HepG2 (cell line): Measurements from ENCODE around the gene SKI. TPM values are rescaled to one million over a fixed set of nuclear protein-coding genes. Genes with fewer than 3 reads are reported as not detected.

ENCODE experiments used
- ADNP ChIP-seq: sonication (generic); formaldehyde crosslinking; IDR thresholded peaks from 2 replicates; pipeline ENCODE4 v1.4.0; 2020; ENCODE audit warnings: missing genetic modification reagents
- ASH2L ChIP-seq: fragments of 300-600, 200-600 bp; sonication (generic); IDR thresholded peaks from 2 replicates; pipeline ENCODE4 v1.7.0; 2017; ENCODE audit warnings: low read depth, mild to moderate bottlenecking, moderate library complexity, mixed read lengths, low read length; ENCODE audit not compliant: insufficient read length
- ATRX ChIP-seq: sonication (generic); formaldehyde crosslinking; IDR thresholded peaks from 2 replicates; pipeline ENCODE4 v1.4.0; 2020; ENCODE audit warnings: missing genetic modification reagents, borderline replicate concordance
- FOSL2 ChIP-seq: sonication (generic); formaldehyde crosslinking; IDR thresholded peaks from 2 replicates; pipeline ENCODE4 v1.4.0; 2020; ENCODE audit warnings: missing genetic modification reagents
- FOXO4 ChIP-seq: sonication (generic); formaldehyde crosslinking; conservative IDR thresholded peaks from 2 replicates; pipeline ENCODE4 v1.8.1; 2023; ENCODE audit warnings: missing genetic modification reagents
- FOXP1 ChIP-seq, 2 experiments: fragments of 450-650 bp in 1 of 2; IDR thresholded peaks; 2 replicates each; pipeline ENCODE4 v1.6.1; 2017 to 2018; ENCODE audit warnings: antibody characterized with exemption in 1 of 2
- HNF1B ChIP-seq: sonication (generic); formaldehyde crosslinking; IDR thresholded peaks from 2 replicates; pipeline ENCODE4 v1.5.1; 2020; ENCODE audit warnings: mild to moderate bottlenecking, moderate library complexity, missing genetic modification reagents
- HOXA5 ChIP-seq: sonication (generic); formaldehyde crosslinking; IDR thresholded peaks from 2 replicates; pipeline ENCODE4 v1.4.0; 2020; ENCODE audit warnings: missing genetic modification reagents
- IRF2 ChIP-seq: IDR thresholded peaks from 2 replicates; pipeline ENCODE4 v1.6.1; 2018; ENCODE audit warnings: missing genetic modification reagents, missing compliant biosample characterization
- KLF11 ChIP-seq: IDR thresholded peaks from 2 replicates; pipeline ENCODE4 v1.6.1; 2016; ENCODE audit warnings: missing compliant biosample characterization
- MEIS1 ChIP-seq: sonication (generic); formaldehyde crosslinking; IDR thresholded peaks from 2 replicates; pipeline ENCODE4 v1.9.0; 2021; ENCODE audit warnings: mild to moderate bottlenecking, missing genetic modification reagents, moderate library complexity, borderline replicate concordance
- MTF1 ChIP-seq: sonication (generic); formaldehyde crosslinking; IDR thresholded peaks from 2 replicates; pipeline ENCODE4 v1.5.0; 2020; ENCODE audit warnings: missing genetic modification reagents
- NFYB ChIP-seq: sonication (generic); formaldehyde crosslinking; IDR thresholded peaks from 2 replicates; pipeline ENCODE4 v1.4.0; 2020; ENCODE audit warnings: missing genetic modification reagents
- RBM22 ChIP-seq: fragments of 200-400 bp; formaldehyde crosslinking; optimal IDR thresholded peaks from 2 replicates; pipeline ENCODE3; 2017; ENCODE audit warnings: mild to moderate bottlenecking, low read length, moderate library complexity
- RFXANK ChIP-seq: IDR thresholded peaks from 2 replicates; pipeline ENCODE4 v1.6.1; 2016
- THAP8 ChIP-seq: sonication (generic); formaldehyde crosslinking; IDR thresholded peaks from 2 replicates; pipeline ENCODE4 v1.5.1; 2020; ENCODE audit warnings: missing genetic modification reagents, mild to moderate bottlenecking, borderline replicate concordance
- XBP1 ChIP-seq: sonication (generic); formaldehyde crosslinking; IDR thresholded peaks from 2 replicates; pipeline ENCODE4 v1.5.0; 2020; ENCODE audit warnings: missing genetic modification reagents
- ZBTB44 ChIP-seq: sonication (generic); formaldehyde crosslinking; IDR thresholded peaks from 2 replicates; pipeline ENCODE4 v1.4.0; 2020; ENCODE audit warnings: missing genetic modification reagents
- ZFP36 ChIP-seq: fragments of 150-350 bp; IDR thresholded peaks from 2 replicates; pipeline ENCODE4 v1.6.1; 2018; ENCODE audit warnings: borderline replicate concordance, low read length, low read depth; ENCODE audit not compliant: partially characterized antibody
- ZNF264 ChIP-seq: sonication (generic); formaldehyde crosslinking; IDR thresholded peaks from 2 replicates; pipeline ENCODE4 v1.4.0; 2020; ENCODE audit warnings: missing genetic modification reagents
- ZNF383 ChIP-seq: sonication (generic); formaldehyde crosslinking; IDR thresholded peaks from 2 replicates; pipeline ENCODE4 v1.4.0; 2020; ENCODE audit warnings: missing genetic modification reagents, mild to moderate bottlenecking, borderline replicate concordance
- ZNF607 ChIP-seq: sonication (generic); formaldehyde crosslinking; IDR thresholded peaks from 2 replicates; pipeline ENCODE4 v1.5.1; 2020; ENCODE audit warnings: missing genetic modification reagents, mild to moderate bottlenecking, borderline replicate concordance
- polyA plus RNA-seq, 8 experiments: library from polyadenylated mRNA; depleted of rRNA in 3 of 8; stranded (reverse) in 7 of 8; unstranded in 1 of 8; fragments of >200 nt; fragmentation: Illumina TruSeq in 4 of 8; extraction: Trizol in 4 of 8; gene quantifications; 2 replicates each; pipeline versions ENCODE4 v1.2.1 to v1.2.3, GENCODE V29; 2011 to 2016; ENCODE audit warnings: low read depth in 4 of 8, missing spikeins in 1 of 8, mixed read lengths in 1 of 8; ENCODE audit not compliant: insufficient read depth in 1 of 8
- total RNA-seq, 5 experiments: library from RNA; depleted of rRNA; stranded (reverse); fragments of >200 nt; fragmentation: Illumina TruSeq; extraction: Trizol; gene quantifications; 2 replicates each; pipeline ENCODE4 v1.2.3, GENCODE V29; 2016; ENCODE audit warnings: low read depth in 1 of 5
- TF ChIP-seq, protein P1 (sequence below): sonication (generic); formaldehyde crosslinking; IDR thresholded peaks from 2 replicates; pipeline ENCODE4 v1.5.0; 2020; ENCODE audit warnings: mild to moderate bottlenecking, missing genetic modification reagents

The SKI gene
- total and polyA plus RNA-seq, 2 of the 13 experiments (the other 11 are each of a cell fraction or from before 2014, with no cell fraction given): 4.7 to 6.9 TPM

- TF ChIP-seq HNF1B (CRISPR knock-in tag) (peak; percentile 40; the same call in 1 of the 2 replicates), ZFP36 (no peak), RFXANK (0 out of 2 replicates have a peak, but pooled peaks have one; percentile 56), ZNF264 (CRISPR knock-in tag) (no peak; the same call in 1 of the 2 replicates), ZNF383 (no peak), THAP8 (CRISPR knock-in tag) (0 out of 2 replicates have a peak, but pooled peaks have one; percentile 41), HOXA5 (CRISPR knock-in tag) (peak; percentile 79; the same call in 1 of the 2 replicates), ZBTB44 (CRISPR knock-in tag) (no peak), ATRX (no peak), ASH2L (peak; percentile 52), FOXO4 (CRISPR knock-in tag) (no peak), NFYB (CRISPR knock-in tag) (no peak), MTF1 (no peak), FOSL2 (CRISPR knock-in tag) (peak; percentile 74), XBP1 (no peak), ZNF607 (CRISPR knock-in tag) (peak; percentile 41; the same call in 1 of the 2 replicates), ADNP (no peak), KLF11 (CRISPR knock-in tag) (no peak), MEIS1 (CRISPR knock-in tag) (no peak), FOXP1 (IDR thresholded peaks at IDR 0.05) (no peak), FOXP1 (CRISPR knock-in tag; IDR thresholded peaks at IDR 0.05) (peak; percentile 70; the same call in 1 of the 2 replicates), IRF2 (peak; percentile 52; the same call in 1 of the 2 replicates), RBM22 (peak; percentile 53)
- TF ChIP-seq, protein P1, sequence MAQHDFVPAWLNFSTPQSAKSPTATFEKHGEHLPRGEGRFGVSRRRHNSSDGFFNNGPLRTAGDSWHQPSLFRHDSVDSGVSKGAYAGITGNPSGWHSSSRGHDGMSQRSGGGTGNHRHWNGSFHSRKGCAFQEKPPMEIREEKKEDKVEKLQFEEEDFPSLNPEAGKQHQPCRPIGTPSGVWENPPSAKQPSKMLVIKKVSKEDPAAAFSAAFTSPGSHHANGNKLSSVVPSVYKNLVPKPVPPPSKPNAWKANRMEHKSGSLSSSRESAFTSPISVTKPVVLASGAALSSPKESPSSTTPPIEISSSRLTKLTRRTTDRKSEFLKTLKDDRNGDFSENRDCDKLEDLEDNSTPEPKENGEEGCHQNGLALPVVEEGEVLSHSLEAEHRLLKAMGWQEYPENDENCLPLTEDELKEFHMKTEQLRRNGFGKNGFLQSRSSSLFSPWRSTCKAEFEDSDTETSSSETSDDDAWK (CRISPR knock-in tag): no peak
These were observed 6.1 kb downstream of the SKI start (continued) for GRCh38 chr1:2233997-2234761.
